ENCODE data around the gene CMTM7.
"Not testable (repeated sequence)": the region's sequence is repeated elsewhere in the genome, so short reads cannot be mapped to it uniquely, and the experiment has no call there.

The CMTM7 gene

DNA sequence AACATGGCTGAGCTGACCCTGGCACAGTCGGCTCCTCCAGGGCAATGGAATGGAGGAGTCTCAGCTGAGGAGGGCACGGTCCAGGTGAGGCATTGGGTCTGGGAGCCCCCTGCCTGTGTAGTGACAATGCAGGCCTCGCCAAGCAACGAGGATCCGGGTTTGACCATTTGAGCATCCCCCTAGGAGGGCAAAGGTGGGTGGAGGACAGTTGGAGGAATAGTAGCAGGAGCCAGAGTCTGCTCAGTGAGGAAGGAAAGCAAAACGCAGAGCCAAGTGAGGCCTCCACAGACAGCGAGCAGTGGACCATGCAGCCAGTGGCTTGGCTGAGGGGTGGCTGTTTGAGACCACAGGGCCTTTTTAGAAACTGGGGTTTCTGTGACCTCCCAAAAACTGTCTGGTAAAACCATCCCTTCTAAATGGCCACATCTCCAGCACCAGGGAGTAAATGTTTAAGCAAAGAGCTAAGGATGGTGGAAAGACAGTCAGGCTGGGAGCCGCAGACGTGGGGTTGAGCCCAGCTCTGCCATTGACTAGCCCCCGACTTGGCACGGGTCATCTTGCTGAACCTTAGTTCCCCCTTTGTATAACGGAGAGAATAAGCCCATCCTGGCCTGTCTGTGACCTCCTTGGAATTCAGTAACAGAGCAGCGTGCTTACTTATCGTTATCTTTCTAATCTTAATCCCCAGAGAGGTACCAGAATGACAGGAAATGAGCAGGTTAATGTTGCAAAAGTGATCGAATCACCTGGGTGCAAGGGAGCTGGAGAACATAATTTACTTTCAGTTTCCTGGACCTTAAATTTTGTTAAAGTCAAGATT lies 64.2 kb downstream of the CMTM7 start:
- H3K4me3 ChIP-seq (ENCODE audit: low read depth, low read length): no peak overlapping the region
- TF ChIP-seq, protein P1, sequence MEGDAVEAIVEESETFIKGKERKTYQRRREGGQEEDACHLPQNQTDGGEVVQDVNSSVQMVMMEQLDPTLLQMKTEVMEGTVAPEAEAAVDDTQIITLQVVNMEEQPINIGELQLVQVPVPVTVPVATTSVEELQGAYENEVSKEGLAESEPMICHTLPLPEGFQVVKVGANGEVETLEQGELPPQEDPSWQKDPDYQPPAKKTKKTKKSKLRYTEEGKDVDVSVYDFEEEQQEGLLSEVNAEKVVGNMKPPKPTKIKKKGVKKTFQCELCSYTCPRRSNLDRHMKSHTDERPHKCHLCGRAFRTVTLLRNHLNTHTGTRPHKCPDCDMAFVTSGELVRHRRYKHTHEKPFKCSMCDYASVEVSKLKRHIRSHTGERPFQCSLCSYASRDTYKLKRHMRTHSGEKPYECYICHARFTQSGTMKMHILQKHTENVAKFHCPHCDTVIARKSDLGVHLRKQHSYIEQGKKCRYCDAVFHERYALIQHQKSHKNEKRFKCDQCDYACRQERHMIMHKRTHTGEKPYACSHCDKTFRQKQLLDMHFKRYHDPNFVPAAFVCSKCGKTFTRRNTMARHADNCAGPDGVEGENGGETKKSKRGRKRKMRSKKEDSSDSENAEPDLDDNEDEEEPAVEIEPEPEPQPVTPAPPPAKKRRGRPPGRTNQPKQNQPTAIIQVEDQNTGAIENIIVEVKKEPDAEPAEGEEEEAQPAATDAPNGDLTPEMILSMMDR (IDR thresholded peaks at IDR 0.05; ENCODE audit: low read depth, low read length): no peak

DNA sequence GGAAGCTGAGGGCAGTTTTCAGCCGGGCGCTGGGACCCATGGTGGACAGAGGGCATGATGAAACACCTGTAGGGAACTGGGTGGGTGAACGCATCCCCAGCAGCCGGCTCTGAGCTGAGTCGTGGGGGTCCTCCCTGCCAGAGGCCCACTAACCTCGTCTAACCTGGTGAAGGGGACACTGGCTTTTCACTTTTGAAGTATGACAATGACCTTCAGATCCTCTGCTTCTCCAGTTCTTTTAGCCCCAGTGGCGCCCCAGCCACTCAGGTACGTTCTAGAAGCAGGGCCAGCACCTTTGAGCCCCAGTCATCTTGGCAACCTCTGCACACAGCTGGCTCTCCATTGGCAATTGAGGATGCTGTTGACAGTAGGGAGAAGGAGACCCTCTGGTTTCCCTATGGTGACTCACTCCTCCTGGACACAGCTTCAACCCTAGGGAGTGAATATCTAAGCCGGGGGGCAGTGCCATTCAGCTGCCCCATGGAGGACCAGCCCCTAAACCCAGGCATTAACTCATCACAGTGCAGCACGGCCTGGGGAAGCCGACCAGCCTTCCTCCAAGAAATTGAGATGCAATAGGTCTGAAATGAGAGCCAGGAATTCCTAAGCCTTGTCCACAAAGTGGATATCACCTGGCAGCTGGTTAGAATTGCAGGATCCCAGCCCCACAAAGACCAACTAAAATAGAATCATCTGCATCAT lies 64.9 kb downstream of the CMTM7 start:
- TF ChIP-seq, protein P1 (IDR thresholded peaks at IDR 0.05; ENCODE audit: low read depth, low read length): no peak
- no peak overlapping the region for H3K4me3 ChIP-seq (ENCODE audit: low read depth, low read length)

DNA sequence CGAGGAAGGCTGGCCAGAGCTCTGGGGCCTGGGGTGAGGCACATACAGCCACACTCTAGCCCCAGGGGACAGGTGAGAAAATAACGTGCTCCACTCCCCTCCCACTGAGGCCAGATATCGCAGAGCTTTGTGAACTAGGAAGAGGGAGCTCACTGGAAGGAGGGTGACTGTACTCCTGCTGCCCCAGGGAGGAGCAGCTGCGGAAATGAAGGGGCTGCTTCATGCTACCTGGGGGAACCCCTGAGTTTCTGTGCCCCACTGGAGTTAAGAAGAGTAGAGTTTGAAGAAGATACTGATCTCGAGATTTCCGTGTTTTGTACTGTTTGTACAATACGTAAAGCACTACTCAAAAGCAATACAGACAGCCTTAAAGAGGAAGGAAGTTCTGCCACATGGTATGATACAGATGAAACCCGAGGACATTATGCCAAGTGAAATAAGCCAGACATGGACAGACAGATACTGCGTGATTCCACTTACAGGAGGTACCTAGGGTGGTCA lies 66.4 kb downstream of the CMTM7 start:
- no peak overlapping the region for H3K4me3 ChIP-seq (ENCODE audit: low read depth, low read length)
- TF ChIP-seq, protein P1 (IDR thresholded peaks at IDR 0.05; ENCODE audit: low read depth, low read length): no peak

DNA sequence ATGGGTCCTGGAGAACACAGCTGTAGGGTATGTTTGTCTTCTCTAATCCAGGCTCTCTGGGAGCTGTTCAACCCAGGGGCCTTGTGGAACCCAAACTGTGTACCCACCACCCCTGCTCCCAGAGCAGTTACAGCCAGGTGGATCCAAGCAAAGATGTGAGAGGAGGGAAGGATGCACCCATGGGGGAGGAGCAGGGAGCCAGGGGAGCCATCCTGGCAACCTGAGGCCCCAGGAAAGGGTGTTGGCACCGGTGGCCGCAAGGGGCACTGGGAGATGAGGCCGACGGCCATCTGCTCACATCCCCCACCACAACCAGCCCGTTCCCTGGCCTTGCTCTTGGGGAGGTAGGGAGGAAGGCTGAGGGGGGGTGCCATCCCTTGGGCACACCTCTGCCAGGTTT lies 67.8 kb downstream of the CMTM7 start:
- TF ChIP-seq, protein P1 (IDR thresholded peaks at IDR 0.05; ENCODE audit: low read depth, low read length): no peak
- no peak overlapping the region for H3K4me3 ChIP-seq (ENCODE audit: low read depth, low read length)

DNA sequence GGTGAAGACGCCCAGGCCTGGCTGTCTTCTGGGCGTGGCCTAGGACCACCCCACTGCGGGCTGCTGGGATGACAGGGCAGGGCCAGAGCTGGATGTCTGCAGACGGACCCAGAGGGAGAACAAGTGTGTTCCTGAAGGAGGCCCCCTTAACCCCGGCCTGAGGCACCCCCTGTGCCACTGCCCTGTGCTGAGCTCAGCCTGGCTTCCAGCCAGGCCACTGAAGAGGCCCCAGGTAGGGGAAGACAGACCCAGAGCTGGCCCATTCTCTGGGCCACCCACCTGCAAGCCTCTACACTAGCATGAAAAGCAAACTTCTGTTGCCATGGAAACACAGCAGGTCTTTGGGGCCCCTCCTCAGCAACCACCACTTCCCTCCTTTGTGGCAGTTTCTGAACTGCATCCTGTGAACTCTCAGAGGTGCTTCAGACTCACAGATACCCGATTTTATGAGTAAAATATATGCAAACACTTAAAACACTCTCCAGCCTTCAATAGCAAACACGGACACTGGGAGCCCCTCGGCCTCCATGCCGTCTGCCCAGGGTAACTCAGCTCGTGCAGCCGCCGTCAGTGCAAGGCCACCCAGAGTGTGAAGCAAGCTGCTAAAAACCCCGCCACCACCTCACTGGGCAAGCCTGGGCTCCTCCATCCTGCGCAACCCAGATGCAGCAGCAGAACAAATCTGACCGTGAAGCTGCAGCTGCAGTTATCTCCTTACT lies 68.5 kb downstream of the CMTM7 start:
- H3K4me3 ChIP-seq (ENCODE audit: low read depth, low read length): no peak overlapping the region
- TF ChIP-seq, protein P1 (IDR thresholded peaks at IDR 0.05; ENCODE audit: low read depth, low read length): no peak

DNA sequence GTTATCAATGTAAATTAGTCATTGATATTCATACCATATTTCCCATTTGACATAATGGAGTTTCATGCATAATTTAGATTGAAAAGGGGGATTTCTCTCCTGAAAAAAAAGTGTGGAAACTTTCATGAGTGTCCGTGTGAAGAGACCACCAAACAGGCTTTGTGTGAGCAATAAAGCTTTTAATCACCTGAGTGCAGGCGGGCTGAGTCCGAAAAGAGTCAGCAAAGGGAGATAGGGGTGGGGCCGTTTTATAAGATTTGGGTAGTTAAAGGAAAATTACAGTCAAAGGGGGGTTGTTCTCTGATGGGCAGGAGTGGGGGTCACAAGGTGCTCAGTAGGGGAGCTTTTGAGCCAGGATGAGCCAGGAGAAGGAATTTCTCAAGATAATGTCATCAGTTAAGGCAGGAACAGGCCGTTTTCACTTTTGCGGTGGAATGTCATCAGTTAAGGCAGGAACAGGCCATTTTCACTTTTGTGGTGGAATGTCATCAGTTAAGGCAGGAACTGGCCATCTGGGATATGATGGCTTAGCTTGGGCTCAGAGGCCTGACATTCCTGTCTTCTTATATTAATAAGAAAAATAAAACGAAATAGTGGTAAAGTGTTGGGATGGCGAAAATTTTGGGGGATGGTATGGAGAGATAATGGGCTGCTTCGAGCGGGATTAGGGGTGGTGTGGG lies 69.3 kb downstream of the CMTM7 start:
- H3K4me3 ChIP-seq (ENCODE audit: low read depth, low read length): not testable (repeated sequence)

DNA sequence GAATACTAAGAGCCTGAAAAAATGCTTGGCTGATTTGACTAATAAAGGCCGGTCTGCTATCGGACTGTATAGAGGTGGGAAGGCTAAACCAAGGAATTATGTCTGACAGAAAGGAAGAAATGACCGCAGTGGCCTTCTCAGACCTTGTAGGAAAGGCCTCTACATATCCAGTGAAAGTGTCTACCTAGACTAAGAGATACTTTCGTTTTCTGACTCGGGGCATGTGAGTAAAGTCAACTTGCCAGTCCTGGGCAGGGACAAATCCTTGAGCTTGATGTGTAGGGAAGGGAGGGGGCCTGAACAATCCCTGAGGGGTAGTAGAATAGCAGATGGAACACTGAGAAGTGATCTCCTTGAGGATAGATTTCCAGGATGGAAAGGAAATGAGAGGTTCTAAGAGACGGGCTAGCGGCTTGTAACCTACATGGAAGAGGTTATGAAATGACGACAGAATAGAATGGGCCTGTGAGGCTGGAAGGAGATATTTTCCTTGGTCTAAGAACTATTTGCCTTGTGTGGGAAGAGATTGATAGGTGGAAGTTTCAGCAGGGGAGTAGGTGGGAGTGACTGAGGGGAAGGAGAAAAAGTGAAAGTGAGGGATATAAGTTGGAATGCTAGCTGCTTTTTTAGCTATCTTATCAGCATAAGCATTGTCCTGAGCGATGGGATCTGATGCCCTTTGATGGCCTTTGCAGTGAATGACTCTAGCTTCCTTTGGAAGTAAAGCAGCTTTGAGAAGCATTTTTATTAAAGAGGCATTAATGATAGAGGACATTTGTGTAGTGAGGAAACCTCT lies 70.7 kb downstream of the CMTM7 start:
- not testable (repeated sequence) for H3K4me3 ChIP-seq (ENCODE audit: low read depth, low read length)

DNA sequence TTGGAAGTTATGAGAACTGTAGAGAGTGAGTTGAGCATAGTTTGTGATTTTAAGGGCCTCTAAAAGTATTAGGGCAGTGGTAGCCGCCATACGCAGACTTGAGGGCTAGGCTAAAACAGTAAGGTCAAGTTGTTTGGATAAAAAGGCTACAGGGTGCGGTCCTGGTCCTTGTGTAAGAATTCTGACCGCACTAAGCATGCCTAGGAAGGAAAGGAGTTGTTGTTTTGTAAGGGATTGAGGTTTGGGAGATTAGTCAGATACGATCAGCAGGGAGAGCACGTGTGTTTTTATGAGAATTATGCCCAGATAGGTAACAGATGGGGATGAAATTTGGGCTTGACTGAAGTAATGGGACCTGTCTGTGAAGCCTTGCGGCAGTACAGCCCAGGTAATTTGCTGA lies 71.8 kb downstream of the CMTM7 start:
- not testable (repeated sequence) for H3K4me3 ChIP-seq (ENCODE audit: low read depth, low read length)

DNA sequence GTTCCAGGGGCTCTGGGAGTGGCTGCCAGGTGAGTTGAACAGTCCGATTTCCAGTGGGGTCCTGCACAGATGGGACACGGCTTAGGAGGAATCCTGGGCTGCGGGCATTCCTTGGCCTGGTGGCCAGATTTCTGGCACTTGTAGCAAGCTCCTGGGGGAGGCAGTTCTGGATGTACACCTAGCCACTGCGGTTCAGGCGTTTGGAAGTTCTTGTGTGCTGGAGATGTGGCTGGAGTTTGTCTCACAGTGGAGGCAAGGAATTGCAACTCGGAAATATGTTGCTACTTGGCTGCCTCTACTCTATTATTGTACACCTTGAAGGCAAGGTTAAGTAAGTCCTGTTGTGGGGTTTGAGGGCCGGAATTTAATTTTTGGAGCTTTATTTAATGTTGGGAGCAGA lies 73.1 kb downstream of the CMTM7 start:
- H3K4me3 ChIP-seq (ENCODE audit: low read depth, low read length): not testable (repeated sequence)

DNA sequence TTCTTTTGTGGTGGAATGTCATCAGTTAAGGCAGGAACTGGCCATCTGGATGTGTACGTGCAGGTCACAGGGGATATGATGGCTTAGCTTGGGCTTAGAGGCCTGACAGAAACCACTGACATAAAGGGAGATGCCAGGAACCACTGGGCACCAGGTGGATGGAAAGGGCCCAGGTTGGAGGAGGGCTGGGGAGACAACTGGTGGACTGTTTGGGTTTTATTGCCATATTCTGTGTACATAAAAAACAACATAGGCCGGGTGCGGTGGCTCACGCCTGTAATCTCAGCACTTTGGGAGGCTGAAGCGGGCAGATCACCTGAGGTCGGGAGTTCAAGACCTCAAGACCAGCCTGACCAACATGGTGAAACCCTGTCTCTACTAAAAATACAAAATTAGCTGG lies 75.2 kb downstream of the CMTM7 start:
- not testable (repeated sequence) for H3K4me3 ChIP-seq (ENCODE audit: low read depth, low read length)
